PFSK-1 (cell line): ENCODE data around the gene PCSK6.

ENCODE experiments used
- FOXP2 ChIP-seq: optimal IDR thresholded peaks from 2 replicates; pipeline ENCODE3; 2011; ENCODE audit warnings: borderline replicate concordance, control low read depth, inconsistent platforms; ENCODE audit not compliant: insufficient read depth; ENCODE audit errors: extremely low read length, extremely low read depth
- POLR2AphosphoS5 ChIP-seq: IDR thresholded peaks from 2 replicates; pipeline ENCODE4 v1.6.1; 2012; ENCODE audit warnings: low read depth, mild to moderate bottlenecking, control low read depth, low read length, moderate library complexity
- SIN3A ChIP-seq: IDR thresholded peaks from 2 replicates; pipeline ENCODE4 v1.6.1; 2012; ENCODE audit warnings: mild to moderate bottlenecking, low read length, moderate library complexity, borderline replicate concordance; ENCODE audit not compliant: insufficient read depth
- TAF1 ChIP-seq: IDR thresholded peaks from 2 replicates; pipeline ENCODE4 v1.6.1; 2012; ENCODE audit warnings: low read length, control low read depth, borderline replicate concordance; ENCODE audit not compliant: insufficient read depth
- TF ChIP-seq, protein P1 (sequence below), 2 experiments: IDR thresholded peaks; 2 replicates each; pipeline versions ENCODE4 v1.6.1 to v1.8.0; 2011 to 2012; ENCODE audit warnings: low read depth in 2 of 2, low read length in 2 of 2, control low read depth in 1 of 2, inconsistent platforms in 1 of 2, mild to moderate bottlenecking in 1 of 2, moderate library complexity in 1 of 2; ENCODE audit not compliant: insufficient read depth in 1 of 2

DNA sequence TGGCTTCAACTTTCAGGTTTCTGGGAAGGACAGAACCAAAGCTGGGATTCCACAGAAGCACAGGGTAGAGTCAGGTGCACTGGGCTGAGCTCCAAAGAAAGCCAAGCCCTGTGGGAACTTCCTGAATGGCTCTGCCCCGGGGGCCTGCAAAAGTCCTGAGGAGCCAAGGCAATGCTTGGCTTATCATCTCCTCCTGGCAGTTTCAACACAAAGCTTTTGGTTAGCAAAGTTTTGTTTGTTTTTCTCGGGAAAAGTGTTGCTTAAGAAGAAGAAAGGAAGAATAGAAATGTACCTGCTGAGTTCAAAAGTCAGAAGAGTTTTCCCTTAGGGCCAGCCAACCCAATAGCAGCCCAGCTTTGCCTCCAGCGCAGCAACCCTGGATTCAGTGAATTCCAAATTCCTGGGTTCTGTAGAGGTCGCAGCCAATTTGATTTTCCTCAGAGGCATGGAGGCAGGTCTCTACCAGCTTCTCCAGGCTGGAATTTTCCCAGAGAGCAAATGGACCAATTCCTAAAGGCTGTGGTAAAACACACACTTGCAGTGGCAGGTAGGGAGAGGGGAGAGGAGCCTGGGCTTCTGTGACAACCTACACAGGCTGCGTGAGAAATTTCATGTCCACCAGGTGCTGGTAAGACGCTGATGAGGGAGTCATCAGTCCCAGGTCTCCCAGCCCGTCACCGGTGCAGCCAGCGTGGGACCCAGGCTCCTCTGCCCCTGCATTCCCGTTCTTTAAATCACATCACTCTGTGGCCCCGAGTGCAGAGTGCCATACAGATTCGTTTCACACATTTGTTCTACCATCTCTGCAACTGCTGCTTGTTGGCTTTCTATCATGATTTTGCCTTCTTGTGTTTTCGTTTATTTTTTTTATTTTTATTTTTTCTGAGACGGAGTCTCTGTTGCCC lies 140.2 kb downstream of the PCSK6 start:
- no peak for TF ChIP-seq POLR2AphosphoS5
- TF ChIP-seq FOXP2 = no peak
- TF ChIP-seq, protein P1, sequence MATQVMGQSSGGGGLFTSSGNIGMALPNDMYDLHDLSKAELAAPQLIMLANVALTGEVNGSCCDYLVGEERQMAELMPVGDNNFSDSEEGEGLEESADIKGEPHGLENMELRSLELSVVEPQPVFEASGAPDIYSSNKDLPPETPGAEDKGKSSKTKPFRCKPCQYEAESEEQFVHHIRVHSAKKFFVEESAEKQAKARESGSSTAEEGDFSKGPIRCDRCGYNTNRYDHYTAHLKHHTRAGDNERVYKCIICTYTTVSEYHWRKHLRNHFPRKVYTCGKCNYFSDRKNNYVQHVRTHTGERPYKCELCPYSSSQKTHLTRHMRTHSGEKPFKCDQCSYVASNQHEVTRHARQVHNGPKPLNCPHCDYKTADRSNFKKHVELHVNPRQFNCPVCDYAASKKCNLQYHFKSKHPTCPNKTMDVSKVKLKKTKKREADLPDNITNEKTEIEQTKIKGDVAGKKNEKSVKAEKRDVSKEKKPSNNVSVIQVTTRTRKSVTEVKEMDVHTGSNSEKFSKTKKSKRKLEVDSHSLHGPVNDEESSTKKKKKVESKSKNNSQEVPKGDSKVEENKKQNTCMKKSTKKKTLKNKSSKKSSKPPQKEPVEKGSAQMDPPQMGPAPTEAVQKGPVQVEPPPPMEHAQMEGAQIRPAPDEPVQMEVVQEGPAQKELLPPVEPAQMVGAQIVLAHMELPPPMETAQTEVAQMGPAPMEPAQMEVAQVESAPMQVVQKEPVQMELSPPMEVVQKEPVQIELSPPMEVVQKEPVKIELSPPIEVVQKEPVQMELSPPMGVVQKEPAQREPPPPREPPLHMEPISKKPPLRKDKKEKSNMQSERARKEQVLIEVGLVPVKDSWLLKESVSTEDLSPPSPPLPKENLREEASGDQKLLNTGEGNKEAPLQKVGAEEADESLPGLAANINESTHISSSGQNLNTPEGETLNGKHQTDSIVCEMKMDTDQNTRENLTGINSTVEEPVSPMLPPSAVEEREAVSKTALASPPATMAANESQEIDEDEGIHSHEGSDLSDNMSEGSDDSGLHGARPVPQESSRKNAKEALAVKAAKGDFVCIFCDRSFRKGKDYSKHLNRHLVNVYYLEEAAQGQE (IDR thresholded peaks at IDR 0.05; ENCODE audit: insufficient read depth in 1 of 2, low read depth in 2 of 2, low read length in 2 of 2) = no peak
- no peak for TF ChIP-seq TAF1
- TF ChIP-seq SIN3A = no peak
